ENCODE measurements around the gene BCL7C.
A peak's percentile ranks its signal among the peaks of the same experiment; 100 is the strongest.

The BCL7C gene

DNA sequence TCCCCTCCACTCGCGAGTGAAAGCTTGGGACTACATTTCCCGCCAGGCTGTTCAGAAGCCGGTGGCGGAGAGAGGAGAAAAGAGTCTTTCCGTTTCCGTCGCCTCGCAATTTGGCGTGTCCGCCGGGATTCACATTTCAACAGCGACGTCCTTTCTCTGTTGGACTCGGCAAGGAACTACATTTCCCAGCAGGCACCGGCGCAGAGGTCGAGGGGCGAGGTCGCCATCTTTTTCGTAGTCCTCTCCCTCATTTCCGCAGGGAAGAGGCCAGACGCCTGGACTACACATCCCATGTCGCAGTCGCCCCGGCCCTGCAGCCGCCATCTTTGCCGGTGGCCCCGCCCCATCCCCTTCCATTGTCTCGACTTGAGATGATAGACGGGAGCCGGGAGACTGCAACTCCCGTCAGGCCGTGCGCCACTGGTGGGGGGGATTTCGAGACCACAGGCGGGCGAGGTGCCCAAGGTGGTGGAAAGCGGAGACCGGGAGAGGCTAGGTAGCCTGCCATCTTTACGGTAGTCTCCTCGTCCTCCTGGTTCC is 28.6 kb upstream of the BCL7C start:
- peak; percentile 86 for DNase-seq

DNA sequence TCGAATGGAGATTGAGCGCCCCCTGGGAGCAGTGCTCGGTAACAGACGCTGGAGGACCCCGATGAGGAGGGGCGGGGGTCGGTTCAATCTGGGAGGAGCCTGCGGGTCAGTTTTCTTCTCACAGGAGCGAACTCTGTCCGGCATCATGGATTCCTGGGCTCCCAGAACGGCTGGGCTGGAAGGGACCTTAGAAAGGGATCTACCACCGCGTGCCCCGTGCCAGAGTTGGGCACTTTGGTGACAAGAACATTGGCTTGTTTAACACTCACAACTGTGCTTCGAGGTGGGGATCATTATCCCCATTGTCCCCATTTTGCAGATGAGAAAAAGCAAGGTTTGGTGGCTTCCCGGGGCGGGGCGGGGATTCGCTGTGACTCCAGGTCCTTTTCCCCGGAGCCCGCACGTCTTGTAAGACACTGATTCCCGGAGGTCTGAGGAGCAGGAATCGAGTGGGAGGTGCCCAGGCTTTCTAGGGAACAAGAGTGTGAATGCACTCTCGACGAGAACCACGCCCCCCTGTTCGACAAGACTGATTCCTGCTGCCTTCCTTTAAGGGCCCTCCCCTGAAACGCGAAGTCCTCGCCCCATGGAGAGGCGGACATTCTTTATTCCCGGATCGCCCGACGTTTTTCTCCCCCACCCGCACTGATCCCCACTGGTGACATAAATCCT is 28.0 kb upstream of the BCL7C start:
- peak; percentile 25 for DNase-seq

DNA sequence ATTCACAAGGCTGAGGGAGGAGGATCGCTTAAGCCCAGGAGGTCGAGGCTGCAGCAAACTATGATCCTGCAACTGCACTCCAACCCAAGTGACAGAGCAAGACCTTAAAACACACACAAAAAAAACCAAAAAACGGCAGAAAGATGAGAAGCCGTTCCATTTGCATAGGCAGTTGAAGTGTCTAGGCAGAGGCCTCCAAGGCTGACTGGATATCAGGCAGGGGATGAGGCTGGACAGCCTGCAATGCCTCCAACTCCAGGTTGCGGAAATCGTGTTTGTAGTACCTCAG is 27.5 kb upstream of the BCL7C start:
- DNase-seq = no peak

DNA sequence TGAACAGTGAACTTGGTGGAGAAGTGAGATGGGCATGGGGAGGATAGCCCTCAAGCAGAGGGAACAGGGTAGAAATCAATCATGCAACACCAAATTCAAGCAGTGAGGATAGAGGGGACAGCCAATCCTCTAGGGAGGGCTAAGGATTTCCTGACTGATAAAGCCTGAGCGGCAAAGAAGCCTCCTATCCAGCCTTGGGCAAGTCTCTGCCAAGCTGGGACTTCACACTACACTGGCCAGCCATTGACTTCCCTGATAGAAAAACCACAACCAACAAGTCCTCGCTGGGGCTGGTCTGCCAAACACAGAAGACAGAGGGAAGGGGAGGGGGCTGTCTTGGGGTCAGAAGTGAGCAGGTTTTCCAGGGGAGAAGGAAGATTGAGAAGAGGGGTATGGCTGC is 27.0 kb upstream of the BCL7C start:
- DNase-seq = no peak

DNA sequence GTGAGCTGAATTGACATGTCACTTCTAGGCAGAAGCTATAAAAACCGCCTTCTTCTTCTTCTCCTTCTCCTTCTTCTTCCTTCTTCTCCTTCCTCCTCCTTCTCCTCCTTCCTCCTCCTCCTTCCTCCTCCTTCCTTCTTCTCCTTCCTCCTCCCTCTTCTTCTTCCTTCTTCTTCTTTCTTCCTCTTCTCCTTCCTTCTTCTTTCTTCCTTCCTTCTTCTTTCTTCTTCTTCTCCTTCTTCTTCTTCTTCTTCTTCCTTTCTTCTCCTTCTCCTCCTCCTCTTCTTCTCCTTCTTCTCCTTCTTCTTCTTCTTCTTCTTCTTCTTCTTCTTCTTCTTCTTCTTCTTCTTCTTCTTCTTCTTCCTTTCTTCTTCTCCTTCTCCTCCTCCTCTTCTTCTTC is 24.7 kb upstream of the BCL7C start:
- DNase-seq = no peak

DNA sequence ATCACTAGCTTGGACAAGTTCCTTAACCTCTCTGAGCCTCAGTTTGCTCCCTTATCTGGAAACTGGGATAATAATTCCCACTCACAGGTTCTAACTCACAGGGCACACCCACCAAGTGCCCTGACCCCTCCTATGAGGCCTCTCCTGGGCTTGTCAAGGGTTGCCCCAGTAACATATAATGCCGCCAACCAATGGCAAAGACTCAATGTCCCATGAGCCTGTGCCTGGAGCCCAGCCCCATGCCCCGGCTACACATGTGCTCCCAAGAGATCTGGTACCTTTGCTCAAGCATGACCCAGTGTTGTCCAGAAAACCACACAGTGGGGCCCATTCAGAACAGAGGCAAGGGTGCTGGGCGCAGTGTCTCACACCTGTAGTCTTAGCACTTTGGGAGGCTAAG is 21.0 kb upstream of the BCL7C start:
- no peak for DNase-seq

DNA sequence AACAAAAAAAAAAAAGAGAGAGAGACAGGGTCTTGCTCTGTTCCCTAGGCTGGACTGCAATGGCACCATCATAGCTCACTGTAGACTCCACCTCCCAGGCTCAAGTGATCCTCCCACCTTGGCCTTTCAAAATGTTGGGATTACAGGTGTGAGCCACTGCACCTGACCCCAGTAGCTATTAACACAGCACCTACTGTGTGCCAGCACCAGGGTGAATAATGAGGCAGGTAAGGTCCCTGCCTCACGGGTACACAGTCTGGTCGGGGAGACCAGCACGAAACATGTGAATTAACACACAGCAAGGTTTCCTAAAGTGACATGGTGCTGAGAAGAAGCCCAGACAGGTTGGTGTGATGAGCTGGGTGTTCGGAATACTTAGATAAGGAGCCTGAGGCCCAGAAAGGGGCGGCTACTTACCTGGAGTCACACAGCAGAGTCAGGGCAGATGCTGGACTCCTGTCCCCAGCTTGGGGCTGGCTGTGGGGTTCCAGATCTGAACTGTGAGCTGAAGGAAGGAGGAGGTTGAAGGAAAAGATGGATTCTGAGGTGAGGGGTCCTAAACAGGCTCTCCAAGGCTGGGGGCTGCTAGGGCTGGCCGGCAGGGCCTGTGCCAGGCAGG is 19.0 kb upstream of the BCL7C start:
- no peak for DNase-seq

DNA sequence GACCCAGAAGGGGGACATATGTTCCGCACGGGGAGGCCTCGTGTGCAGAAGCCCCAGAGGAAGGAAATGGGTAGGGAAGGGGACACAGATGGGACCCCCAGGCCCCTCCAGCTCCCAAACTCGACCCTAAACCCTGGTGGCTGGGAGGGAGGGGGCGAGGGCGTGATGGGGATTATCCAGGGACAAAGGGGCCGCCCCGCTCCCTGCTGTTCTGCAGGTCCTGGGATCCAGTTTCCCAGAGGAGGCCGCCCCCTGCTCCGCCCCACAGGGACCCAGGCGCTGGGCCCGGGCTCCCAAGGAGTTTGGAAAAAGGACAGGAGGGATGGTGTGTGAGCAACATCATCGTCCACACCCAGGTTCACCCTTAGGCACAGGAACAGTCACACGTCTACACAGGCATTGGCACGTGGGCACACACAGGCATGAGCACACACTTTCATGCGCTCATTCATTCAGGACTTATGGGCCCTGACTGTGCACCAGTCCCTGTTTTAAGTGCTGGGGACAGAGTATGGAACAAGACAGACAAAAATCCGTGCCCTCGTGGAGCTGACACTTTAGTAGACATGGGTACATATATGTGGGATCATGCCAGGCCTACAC is 16.7 kb upstream of the BCL7C start:
- DNase-seq = no peak

DNA sequence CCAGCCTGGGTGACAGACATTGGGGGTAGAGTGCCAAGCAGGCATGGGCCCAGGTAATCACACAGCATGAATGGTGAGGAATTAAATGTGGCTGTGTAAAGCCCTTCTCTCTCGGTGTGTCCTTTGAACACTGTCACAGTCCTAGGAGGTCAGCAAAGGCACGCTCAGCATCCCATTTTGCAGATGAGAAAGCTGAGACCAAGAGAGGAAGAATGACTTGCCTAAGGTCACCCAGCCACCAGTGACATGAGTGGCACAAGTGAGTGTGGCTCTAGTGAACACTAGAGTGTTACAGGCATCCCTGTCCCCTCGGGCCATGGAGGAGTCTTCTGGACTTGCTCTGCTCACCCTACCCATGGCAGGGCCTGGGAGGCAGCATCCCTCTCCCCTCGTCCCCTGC is 13.2 kb upstream of the BCL7C start:
- no peak for DNase-seq

DNA sequence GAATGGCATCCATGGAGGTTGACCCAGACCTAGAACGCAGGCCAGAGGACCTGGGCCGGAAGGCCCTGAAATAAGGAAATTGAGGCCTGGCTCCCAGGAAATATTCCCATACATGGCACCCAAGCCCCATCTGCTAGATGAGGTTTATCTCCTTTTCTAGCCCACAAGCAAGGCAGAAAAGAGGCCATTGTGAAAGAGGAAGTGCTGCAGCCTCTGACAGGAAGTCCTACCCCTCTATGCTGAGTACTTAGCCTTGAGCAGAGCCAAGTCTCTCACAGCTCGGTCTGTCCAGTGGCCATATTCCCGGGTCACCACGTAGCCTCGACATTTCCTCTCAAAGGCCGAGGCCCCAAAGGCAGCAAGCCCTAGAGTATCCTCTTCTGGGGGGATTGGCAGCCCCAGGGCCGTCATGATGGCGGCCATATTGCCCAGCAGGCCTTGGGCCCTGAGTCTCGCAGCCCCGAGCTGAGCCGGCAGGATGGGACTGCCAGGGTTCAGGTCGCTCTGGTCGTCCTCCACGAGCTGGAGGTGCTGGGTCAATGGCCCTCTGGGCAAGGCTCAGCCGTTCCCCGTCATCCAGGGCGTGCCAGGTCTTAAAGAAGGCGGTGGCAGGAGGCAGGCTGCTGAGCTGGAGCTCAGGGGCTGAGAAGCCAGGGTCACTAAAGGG is 10.4 kb upstream of the BCL7C start:
- DNase-seq = no peak

DNA sequence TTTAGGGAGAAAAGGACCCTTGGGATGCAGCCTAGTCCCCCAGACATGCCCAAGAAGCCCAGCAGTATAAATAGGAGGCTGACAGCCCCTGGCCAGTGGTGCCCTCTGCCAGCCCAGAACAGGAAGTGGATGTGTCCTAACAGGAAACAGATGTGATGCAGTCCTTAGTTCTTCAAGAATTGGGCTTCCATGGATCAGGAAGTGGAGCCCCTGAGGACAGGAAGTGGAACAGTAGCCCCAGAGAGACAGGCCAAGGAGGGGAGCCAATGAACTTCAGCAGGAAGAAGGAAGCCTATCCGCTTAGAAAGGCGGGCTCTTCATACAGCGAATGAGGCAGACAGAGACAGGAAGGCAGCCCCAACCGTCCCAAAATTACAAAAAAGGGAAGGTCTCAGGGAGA is 9.7 kb upstream of the BCL7C start:
- DNase-seq = no peak

DNA sequence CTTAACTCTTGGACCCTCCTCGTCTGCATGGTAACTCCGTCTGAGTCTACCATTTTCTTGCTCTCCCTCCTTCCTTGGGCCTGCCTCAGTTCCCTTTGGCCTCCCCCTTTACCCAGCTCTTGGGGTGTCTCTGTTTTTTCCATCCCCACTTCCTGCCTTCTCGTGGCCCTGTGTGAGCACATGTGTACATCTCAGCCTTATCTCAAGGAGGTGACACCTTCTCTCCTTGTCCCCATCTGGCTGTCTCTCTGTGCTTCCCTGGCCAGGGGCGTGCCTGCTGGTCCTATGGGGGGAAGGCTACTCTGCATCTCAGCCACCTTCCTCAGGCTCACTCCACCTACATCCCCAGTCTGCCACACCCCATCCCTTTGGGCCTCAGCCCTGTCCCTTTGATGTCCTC is 9.1 kb upstream of the BCL7C start:
- no peak for DNase-seq

DNA sequence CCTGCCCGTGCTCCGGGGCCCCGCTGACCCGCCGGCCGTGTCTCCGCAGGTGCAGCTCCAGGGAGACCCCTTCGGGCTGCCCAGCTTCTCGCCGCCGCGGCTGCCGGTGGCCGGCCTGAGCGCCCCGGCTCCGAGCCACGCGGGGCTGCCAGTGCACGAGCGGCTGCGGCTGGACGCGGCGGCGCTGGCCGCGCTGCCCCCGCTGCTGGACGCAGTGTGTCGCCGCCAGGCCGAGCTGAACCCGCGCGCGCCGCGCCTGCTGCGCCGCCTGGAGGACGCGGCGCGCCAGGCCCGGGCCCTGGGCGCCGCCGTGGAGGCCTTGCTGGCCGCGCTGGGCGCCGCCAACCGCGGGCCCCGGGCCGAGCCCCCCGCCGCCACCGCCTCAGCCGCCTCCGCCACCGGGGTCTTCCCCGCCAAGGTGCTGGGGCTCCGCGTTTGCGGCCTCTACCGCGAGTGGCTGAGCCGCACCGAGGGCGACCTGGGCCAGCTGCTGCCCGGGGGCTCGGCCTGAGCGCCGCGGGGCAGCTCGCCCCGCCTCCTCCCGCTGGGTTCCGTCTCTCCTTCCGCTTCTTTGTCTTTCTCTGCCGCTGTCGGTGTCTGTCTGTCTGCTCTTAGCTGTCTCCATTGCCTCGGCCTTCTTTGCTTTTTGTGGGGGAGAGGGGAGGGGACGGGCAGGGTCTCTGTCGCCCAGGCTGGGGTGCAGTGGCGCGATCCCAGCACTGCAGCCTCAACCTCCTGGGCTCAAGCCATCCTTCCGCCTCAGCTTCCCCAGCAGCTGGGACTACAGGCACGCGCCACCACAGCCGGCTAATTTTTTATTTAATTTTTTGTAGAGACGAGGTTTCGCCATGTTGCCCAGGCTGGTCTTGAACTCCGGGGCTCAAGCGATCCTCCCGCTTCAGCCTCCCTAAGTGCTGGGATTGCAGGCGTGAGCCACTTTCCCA is 8.4 kb upstream of the BCL7C start:
- DNase-seq = no peak

DNA sequence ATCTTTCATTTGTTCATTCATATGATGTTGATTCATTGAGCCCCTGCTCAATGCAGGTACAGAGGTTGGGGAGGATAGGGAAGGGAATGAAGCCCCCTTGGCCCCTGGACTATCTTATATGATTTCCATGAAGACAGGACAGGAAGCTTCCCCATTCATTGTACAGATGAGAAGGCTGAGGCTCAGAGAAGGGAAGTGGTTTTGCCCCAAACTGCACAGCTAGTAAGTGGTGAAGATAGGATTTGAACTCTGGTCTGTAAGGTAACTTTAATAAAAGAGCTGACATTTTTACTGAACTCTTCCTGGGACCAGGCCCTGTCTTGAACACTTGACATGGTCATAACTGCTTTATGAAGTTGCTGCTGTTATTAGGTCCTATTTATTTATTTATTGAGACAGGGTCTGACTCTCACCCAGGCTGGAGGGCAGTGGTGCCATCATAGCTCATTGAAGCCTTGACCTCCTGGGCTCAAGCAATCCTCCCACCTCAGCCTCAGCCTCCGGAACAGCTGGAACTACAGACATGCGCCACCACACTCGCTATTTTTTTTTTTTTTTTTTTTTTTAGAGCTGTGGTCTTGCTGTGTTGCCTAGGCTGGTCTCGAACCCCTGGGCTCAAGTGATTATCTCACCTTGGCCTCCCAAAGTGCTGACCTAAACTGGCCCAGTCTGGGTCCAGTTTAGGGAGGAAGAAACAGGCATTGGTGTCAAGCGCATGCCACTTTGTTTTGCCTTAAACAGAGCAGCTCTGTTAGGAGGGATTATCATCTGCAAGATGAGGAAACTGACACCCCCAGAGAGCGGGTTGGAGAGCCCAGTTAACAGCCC is 7.5 kb upstream of the BCL7C start:
- DNase-seq = no peak

DNA sequence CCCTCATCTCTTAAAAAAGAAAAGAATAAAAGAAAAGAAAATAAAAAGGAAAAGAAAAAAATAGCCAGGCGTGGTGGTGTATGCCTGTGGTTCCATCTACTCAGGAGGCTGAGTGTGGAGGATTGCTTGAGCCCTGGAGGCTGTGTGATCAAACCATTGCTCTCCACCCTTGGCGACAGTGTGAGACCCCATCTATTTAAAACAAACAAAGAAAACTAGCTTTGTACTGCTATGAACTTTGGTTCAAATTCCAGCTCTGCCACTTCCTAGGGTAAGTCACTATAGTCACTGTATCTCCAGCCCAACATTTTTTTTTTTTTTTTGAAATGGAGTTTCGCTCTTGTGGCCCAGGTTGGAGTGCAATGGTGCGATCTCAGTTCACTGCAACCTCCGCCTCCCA is 6.7 kb upstream of the BCL7C start:
- DNase-seq = no peak

DNA sequence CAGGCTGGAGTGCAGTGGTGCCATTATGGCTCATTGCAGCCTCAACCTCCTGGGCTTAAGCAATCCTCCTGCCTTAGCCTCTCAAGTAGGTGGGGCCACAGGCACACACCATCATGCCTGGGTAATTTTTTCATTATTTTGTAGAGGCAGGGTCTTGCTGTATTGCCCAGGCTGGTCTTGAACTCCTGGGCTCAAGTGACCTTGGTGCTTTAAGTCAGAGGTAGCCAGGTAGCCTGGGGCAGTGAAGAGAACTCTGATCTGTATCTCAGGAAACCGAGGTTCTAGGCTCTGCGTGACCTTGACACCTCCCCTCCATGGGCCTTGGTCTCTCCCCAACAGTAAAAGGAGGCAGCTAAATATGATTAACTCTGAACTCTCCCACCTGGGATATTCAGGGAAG is 5.9 kb upstream of the BCL7C start:
- DNase-seq = no peak

DNA sequence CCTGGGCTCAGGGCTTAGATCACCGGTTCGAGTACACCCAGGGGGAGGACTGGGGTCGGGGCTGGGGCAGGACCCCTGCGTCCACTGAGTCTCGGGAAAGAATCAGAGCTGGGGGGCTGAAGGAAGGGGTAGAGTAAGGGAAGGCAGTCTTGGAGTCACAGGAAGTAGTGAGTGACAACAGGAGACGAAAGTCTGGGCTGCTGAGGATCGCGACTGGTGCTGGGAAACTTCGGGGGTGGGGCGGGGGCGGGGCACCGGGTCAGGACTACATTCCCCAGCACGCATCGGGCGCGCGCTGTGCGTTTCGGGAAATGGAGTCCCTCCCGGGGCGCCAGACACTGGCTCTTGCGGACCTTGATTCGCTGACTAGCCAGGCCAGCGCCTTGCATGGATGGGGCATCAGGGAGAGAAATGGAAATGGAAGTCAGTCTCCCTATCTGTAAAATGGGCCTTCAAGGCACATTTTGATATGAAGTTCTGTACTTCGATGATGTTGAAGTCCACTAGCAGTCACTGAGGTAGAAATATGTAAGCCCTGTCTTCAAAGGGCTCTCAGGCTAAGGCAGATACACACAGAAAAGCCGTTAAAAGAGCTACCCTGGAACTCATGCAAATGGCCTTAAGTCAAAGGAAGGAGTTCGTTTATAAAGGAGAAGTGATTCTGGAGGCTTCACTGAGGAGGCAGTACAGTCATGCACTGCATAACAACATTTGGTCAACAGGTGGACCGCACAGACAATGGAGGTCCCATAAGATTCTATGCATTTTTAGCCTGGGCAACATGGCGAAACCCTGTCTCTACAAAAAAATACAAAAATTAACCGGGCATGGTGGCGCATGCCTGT is 3.2 kb upstream of the BCL7C start:
- peak; percentile 71 for DNase-seq

DNA sequence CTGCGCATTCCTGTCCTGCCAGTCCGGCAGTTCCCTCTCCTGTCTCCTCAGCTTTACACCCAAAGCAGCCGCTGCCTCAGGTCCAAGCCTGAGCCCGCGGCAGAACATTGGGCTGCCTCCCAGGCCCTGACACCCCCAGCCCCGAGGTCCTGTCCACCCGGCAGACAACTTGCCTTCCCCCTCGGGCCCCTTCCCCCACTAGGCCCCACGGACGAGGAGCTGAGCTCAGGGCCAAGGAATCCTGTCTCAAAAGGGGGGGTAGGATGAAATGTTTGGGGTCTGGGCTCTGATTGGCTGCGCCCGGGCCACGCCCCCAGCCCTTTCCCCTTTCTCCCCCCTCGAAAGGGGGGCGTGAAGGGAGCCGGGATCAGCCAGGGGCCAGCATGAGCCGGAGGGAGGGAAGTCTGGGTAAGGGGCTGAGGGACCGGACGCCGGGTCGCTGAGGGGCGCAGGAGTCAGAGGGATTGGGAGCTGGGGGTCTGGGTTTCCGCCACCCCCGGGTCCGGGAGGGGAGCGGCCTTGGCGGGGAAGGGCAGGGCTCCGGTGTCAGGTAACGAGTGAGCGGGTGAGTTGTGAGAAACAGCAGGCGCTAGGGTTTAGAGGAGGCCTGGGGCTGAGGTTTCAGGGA is 2.5 kb upstream of the BCL7C start, which contains the start of gene CTF1:
CTF1 (plus strand) TSS at position 354 of the 628 bp plus-strand sequence; CDS start at position 384, 30 bp downstream.
- no peak for DNase-seq

DNA sequence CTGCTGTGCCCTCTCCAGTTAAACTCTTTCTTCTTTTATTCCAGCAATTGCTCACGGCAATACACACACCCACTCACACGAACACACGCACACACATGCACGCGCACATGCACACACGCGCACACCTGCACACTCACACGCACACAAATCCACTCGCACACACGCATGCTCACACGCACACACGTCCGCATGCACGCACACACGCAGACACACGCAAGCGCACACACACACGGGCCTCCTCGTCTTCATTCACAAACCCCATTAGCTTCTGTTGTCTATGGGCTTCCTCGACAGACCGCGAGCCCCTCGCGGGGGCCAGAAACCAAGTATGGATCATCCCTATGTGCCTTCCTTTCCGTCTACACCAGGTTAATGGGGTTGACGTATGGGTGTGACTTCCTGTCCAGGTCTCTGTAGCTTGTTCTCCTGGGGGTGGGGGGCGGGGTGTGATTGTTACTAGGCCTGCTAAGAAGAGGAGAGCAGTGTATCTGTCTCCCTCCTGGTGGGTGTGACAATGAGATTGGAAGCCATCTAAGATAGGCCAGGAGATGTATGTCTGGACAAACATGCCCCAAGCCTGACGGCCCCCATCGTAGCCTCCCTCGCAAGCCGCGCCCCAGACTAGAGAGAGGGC is 1.9 kb upstream of the BCL7C start:
- no peak for DNase-seq
